K562 (cell line): ENCODE measurements around the gene HRH4. TPM values are rescaled to one million over a fixed set of nuclear protein-coding genes. Genes with fewer than 3 reads are reported as not detected.

Experiments used
- CC2D1A ChIP-seq: fragments of 450-650 bp; IDR thresholded peaks from 2 replicates; pipeline ENCODE4 v1.6.1; 2017; ENCODE audit warnings: mild to moderate bottlenecking
- HEY1 ChIP-seq: fragments of 250-450 bp; sonication (Bioruptor Pico); IDR thresholded peaks from 2 replicates; pipeline ENCODE4 v1.5.0; 2020; ENCODE audit warnings: mild to moderate bottlenecking, moderate library complexity, borderline replicate concordance
- IRF9 ChIP-seq: fragments of 450-650 bp; IDR thresholded peaks from 2 replicates; pipeline ENCODE4 v1.6.1; 2016; ENCODE audit warnings: missing biosample characterization, missing genetic modification characterization
- KAT7 ChIP-seq: sonication (generic); formaldehyde crosslinking; IDR thresholded peaks from 2 replicates; pipeline ENCODE4 v1.8.0; 2022; ENCODE audit warnings: missing genetic modification reagents, mild to moderate bottlenecking, borderline replicate concordance
- TAF1 ChIP-seq: IDR thresholded peaks from 2 replicates; pipeline ENCODE4 v1.6.1; 2011; ENCODE audit warnings: mild to moderate bottlenecking, low read length, moderate library complexity; ENCODE audit not compliant: insufficient read depth, control insufficient read depth, severe bottlenecking; ENCODE audit errors: extremely low read depth
- TBP ChIP-seq: optimal IDR thresholded peaks from 2 replicates; pipeline ENCODE3; 2011; ENCODE audit warnings: low read depth, low read length, improper control_type of control experiment
- ZNF384 ChIP-seq: IDR thresholded peaks from 2 replicates; pipeline ENCODE4 v1.6.1; 2012; ENCODE audit warnings: low read depth, low read length, improper control_type of control experiment
- ZNF407 ChIP-seq: fragments of 450-650 bp; IDR thresholded peaks from 2 replicates; pipeline ENCODE4 v1.6.1; 2016; ENCODE audit warnings: low read depth
- polyA plus RNA-seq, 8 experiments: library from polyadenylated mRNA; depleted of rRNA in 4 of 8; stranded (reverse) in 5 of 8; unstranded in 3 of 8; fragments of >200 nt; fragmentation: Nextera tagmentation in 2 of 8; fragmentation: Illumina TruSeq in 1 of 8; extraction: Ambion mirVana in 2 of 8; extraction: Trizol in 1 of 8; gene quantifications; 2 replicates each; pipeline versions ENCODE4 v1.2.1 to v1.2.3, GENCODE V29; 2011 to 2014; ENCODE audit warnings: inconsistent platforms in 1 of 8, missing spikeins in 1 of 8
- small RNA-seq: library from RNA; depleted of rRNA; stranded (forward); fragments of <200 nt; gene quantifications from one replicate; pipeline ENCODE3, GENCODE V24; 2014
- total RNA-seq, 7 experiments: library from RNA; depleted of rRNA in 6 of 7; stranded (reverse); fragments of >200 nt in 6 of 7; fragmentation: Illumina TruSeq in 2 of 7; extraction: Trizol in 2 of 7; gene quantifications; 2 replicates each; pipeline versions ENCODE4 v1.2.1 to v1.2.3, GENCODE V29; 2011 to 2021; ENCODE audit warnings: low replicate concordance in 1 of 7
- TF ChIP-seq, protein P1 (sequence below): fragments of 250-450 bp; sonication (Bioruptor Pico); IDR thresholded peaks from 2 replicates; pipeline ENCODE4 v1.5.0; 2021

The HRH4 gene
- total and polyA plus RNA-seq, 9 of the 15 experiments (the other 6 are each of a cell fraction or from before 2014, with no cell fraction given): not detected

GRCh38 chr18:24518596-24518995 is 58.2 kb downstream of the HRH4 start (continued):
- TF ChIP-seq ZNF407 (no peak), IRF9 (no peak), CC2D1A (no peak), TAF1 (no peak), KAT7 (CRISPR knock-in tag) (no peak), TBP (no peak), HEY1 (CRISPR knock-in tag) (no peak), ZNF384 (no peak)
- TF ChIP-seq, protein P1, sequence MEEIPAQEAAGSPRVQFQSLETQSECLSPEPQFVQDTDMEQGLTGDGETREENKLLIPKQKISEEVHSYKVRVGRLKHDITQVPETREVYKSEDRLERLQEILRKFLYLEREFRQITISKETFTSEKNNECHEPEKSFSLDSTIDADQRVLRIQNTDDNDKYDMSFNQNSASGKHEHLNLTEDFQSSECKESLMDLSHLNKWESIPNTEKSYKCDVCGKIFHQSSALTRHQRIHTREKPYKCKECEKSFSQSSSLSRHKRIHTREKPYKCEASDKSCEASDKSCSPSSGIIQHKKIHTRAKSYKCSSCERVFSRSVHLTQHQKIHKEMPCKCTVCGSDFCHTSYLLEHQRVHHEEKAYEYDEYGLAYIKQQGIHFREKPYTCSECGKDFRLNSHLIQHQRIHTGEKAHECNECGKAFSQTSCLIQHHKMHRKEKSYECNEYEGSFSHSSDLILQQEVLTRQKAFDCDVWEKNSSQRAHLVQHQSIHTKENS (CRISPR knock-in tag): no peak

Small RNA genes lying within 50 kb of the gene (small RNA-seq; reads per million reads assigned to genes)
- not detected for gene RF00019

Other genes with a start within 250 kb of the HRH4 start
- not detected in 2 replicates for gene OSBPL1A, start 62.8 kb upstream of the HRH4 start, total RNA-seq (2014; rRNA removed)
- gene OSBPL1A, start 62.8 kb upstream of the HRH4 start, total RNA-seq (2014; rRNA removed; fragmentation: Illumina TruSeq; extraction: Trizol): not detected in 2 replicates
- gene OSBPL1A, start 62.8 kb upstream of the HRH4 start, total RNA-seq (2015; rRNA removed; fragmentation: Illumina TruSeq; extraction: Trizol): not detected in 2 replicates
- 0.34 and 0.49 TPM in 2 replicates for gene OSBPL1A, start 62.8 kb upstream of the HRH4 start, total RNA-seq (2021)
- not detected in 2 replicates for gene OSBPL1A, start 62.8 kb upstream of the HRH4 start, polyA plus RNA-seq (2011; rRNA removed)
- gene OSBPL1A, start 62.8 kb upstream of the HRH4 start, polyA plus RNA-seq (2014; fragmentation: Illumina TruSeq; extraction: Trizol): not detected in 2 replicates
- not detected for gene OSBPL1A, start 62.8 kb upstream of the HRH4 start, polyA plus RNA-seq (2014; fragmentation: Nextera tagmentation; extraction: Ambion mirVana)
- 0.40 TPM in 1 of 2 replicates, not detected in the other for gene OSBPL1A, start 62.8 kb upstream of the HRH4 start, polyA plus RNA-seq (2014; rRNA removed)
- gene IMPACT, start 34.0 kb upstream of the HRH4 start, total RNA-seq (2014; rRNA removed): 5.8 and 6.4 TPM in 2 replicates
- gene IMPACT, start 34.0 kb upstream of the HRH4 start, total RNA-seq (2014; rRNA removed; fragmentation: Illumina TruSeq; extraction: Trizol): 7.6 and 10.3 TPM in 2 replicates
- 4.7 and 4.8 TPM in 2 replicates for gene IMPACT, start 34.0 kb upstream of the HRH4 start, total RNA-seq (2015; rRNA removed; fragmentation: Illumina TruSeq; extraction: Trizol)
- gene IMPACT, start 34.0 kb upstream of the HRH4 start, total RNA-seq (2021): 7.4 and 8.1 TPM in 2 replicates
- gene IMPACT, start 34.0 kb upstream of the HRH4 start, polyA plus RNA-seq (2011; rRNA removed): 6.3 and 7.4 TPM in 2 replicates
- gene IMPACT, start 34.0 kb upstream of the HRH4 start, polyA plus RNA-seq (2014; fragmentation: Illumina TruSeq; extraction: Trizol): 5.1 and 5.3 TPM in 2 replicates
- 1 to 10 TPM; 5.7 to 6.7 TPM for gene IMPACT, start 34.0 kb upstream of the HRH4 start, polyA plus RNA-seq (2014; fragmentation: Nextera tagmentation; extraction: Ambion mirVana)
- gene IMPACT, start 34.0 kb upstream of the HRH4 start, polyA plus RNA-seq (2014; rRNA removed): 5.3 and 8.4 TPM in 2 replicates